GM23248 (cell line): ENCODE results near the gene SURF6.

Experiments
- EZH2 ChIP-seq: fragments of 200-600 bp; sonication (generic); IDR thresholded peaks from 2 replicates; pipeline ENCODE4 v1.6.1; 2018; ENCODE audit warnings: antibody characterized with exemption, mild to moderate bottlenecking; ENCODE audit not compliant: insufficient read depth, poor library complexity, severe bottlenecking
- EZH2phosphoT487 ChIP-seq: fragments of 200-600 bp; sonication (generic); IDR thresholded peaks from 2 replicates; pipeline ENCODE4 v1.6.1; 2018; ENCODE audit warnings: antibody characterized with exemption, moderate library complexity, mild to moderate bottlenecking, low read depth; ENCODE audit not compliant: insufficient read depth

DNA sequence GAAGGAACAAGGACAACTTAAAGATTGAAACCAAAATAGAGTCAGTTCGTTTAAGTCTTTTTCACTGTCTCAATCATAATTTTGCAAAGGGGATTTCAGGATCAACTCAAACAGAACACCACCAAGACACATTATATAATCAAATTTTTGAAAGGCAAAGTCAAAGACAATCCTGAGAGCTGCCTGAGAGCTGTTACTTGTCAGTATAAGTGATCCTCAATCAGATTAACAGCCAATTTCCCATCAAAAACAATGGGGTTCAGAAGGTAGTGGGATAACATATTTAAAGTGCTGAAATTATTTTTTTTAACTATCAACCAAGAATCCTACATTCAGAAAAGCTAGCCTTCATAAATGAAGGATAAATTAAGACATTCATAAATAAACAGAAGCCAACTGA is 41.7 kb downstream of the SURF6 start:
- TF ChIP-seq EZH2 = no peak
- TF ChIP-seq EZH2phosphoT487 = no peak
